SW480 (cell line): ENCODE results near the gene SDSL.

Source experiments
- DNase-seq: peaks from one replicate; pipeline ENCODE4 v3.0.0-alpha.2; 2016; ENCODE audit warnings: low spot score

The SDSL gene

GRCh38 chr12:113396828-113397496 is 25.2 kb upstream of the SDSL start:
- no peak for DNase-seq

GRCh38 chr12:113397497-113398197 is 24.5 kb upstream of the SDSL start:
- DNase-seq: no peak

- no peak for DNase-seq
Observed at GRCh38 chr12:113398346-113399290, 23.6 kb upstream of the SDSL start.

- DNase-seq: no peak
Observed at GRCh38 chr12:113399490-113399889, 22.7 kb upstream of the SDSL start.

GRCh38 chr12:113400362-113400761 is 21.8 kb upstream of the SDSL start:
- DNase-seq: no peak

- DNase-seq: no peak
Observed at GRCh38 chr12:113401066-113402000, 20.8 kb upstream of the SDSL start.

GRCh38 chr12:113402586-113403260 is 19.5 kb upstream of the SDSL start:
- DNase-seq: no peak

- no peak for DNase-seq
Observed at GRCh38 chr12:113403435-113404415, 18.5 kb upstream of the SDSL start, which contains the start of gene SDS. TSS of gene SDS (minus strand) at chr12:113403887. CDS start at chr12:113399708, 4,179 bp downstream.

GRCh38 chr12:113405694-113406093 is 16.5 kb upstream of the SDSL start:
- no peak for DNase-seq

- no peak for DNase-seq
Observed at GRCh38 chr12:113407931-113408600, 14.1 kb upstream of the SDSL start.

- no peak for DNase-seq
Observed at GRCh38 chr12:113408756-113409298, 13.4 kb upstream of the SDSL start.

- no peak for DNase-seq
Observed at GRCh38 chr12:113409462-113410124, 12.6 kb upstream of the SDSL start.

GRCh38 chr12:113413488-113413939 is 8.7 kb upstream of the SDSL start:
- no peak for DNase-seq

GRCh38 chr12:113414519-113415038 is 7.6 kb upstream of the SDSL start:
- DNase-seq: no peak

GRCh38 chr12:113416091-113416754 is 6.0 kb upstream of the SDSL start:
- no peak for DNase-seq

- DNase-seq: no peak
Observed at GRCh38 chr12:113418213-113418879, 3.8 kb upstream of the SDSL start.
